CD14-positive monocyte (primary cell): ENCODE data around the gene GPSM1. TPM values are rescaled to one million over a fixed set of nuclear protein-coding genes. Genes with fewer than 3 reads are reported as not detected.

Source experiments
- DNase-seq, 3 donors: peaks; one replicate each; pipeline ENCODE4 v3.0.0-alpha.2; 2011 to 2022
- H2AFZ ChIP-seq: 2 replicates; pipeline ENCODE4 v1.6.0; 2012; ENCODE audit warnings: mild to moderate bottlenecking, low read depth, low read length, inconsistent platforms; ENCODE audit not compliant: insufficient read depth, poor library complexity, severe bottlenecking
- H3K27ac ChIP-seq, 2 donors: 1 replicate in 1 of 2; 2 replicates in 1 of 2; pipeline ENCODE4 v1.5.1; 2012 to 2013; ENCODE audit warnings: low read length in 2 of 2, control low read depth in 1 of 2, inconsistent platforms in 1 of 2, low read depth in 1 of 2, mild to moderate bottlenecking in 1 of 2
- H3K27me3 ChIP-seq, 2 donors: one replicate each; pipeline versions ENCODE4 v1.6.0 to v1.6.1; 2011 to 2013; ENCODE audit warnings: low read length in 2 of 2; ENCODE audit not compliant: control insufficient read depth in 2 of 2, insufficient read depth in 2 of 2
- H3K36me3 ChIP-seq, 2 donors: replicated peaks in 1 of 2; 1 replicate in 1 of 2; 2 replicates in 1 of 2; pipeline versions ENCODE4 v1.5.1 to v1.6.1; 2012 to 2013; ENCODE audit warnings: low read length in 2 of 2, control low read depth in 1 of 2, inconsistent platforms in 1 of 2, mild to moderate bottlenecking in 1 of 2; ENCODE audit not compliant: insufficient read depth in 2 of 2, control insufficient read depth in 1 of 2
- H3K4me1 ChIP-seq, 2 donors: 1 replicate in 1 of 2; 2 replicates in 1 of 2; pipeline versions ENCODE4 v1.5.1 to v1.6.1; 2012 to 2013; ENCODE audit warnings: low read length in 2 of 2, control low read depth in 1 of 2, inconsistent platforms in 1 of 2, mild to moderate bottlenecking in 1 of 2, moderate library complexity in 1 of 2; ENCODE audit not compliant: insufficient read depth in 2 of 2, control insufficient read depth in 1 of 2
- H3K4me2 ChIP-seq: replicated peaks from 2 replicates; pipeline ENCODE3; 2012; ENCODE audit warnings: low read length, moderate library complexity, mild to moderate bottlenecking; ENCODE audit not compliant: poor library complexity, severe bottlenecking; ENCODE audit errors: extremely low read depth
- H3K4me3 ChIP-seq, 3 experiments: fragments of 200-600 bp in 1 of 3; sonication (generic) in 1 of 3; replicated peaks in 1 of 3; 1 replicate in 2 of 3; 2 replicates in 1 of 3; pipeline ENCODE4 v1.5.1; 2011 to 2013; ENCODE audit warnings: low read length in 3 of 3, mild to moderate bottlenecking in 3 of 3, control low read depth in 2 of 3, low read depth in 2 of 3, inconsistent platforms in 1 of 3, moderate library complexity in 1 of 3
- H3K79me2 ChIP-seq: 2 replicates; pipeline ENCODE4 v1.6.0; 2012; ENCODE audit warnings: mild to moderate bottlenecking, control low read depth, inconsistent platforms, low read length, moderate library complexity; ENCODE audit not compliant: insufficient read depth
- H3K9ac ChIP-seq: 2 replicates; pipeline ENCODE4 v1.6.0; 2017; ENCODE audit warnings: low read length, mild to moderate bottlenecking; ENCODE audit not compliant: insufficient read depth, poor library complexity, severe bottlenecking
- H3K9me3 ChIP-seq, 2 donors: replicated peaks in 1 of 2; 1 replicate in 1 of 2; 2 replicates in 1 of 2; pipeline versions ENCODE4 v1.5.1 to v1.6.1; 2012 to 2013; ENCODE audit warnings: low read length in 2 of 2, control low read depth in 1 of 2; ENCODE audit not compliant: control insufficient read depth in 1 of 2, insufficient read depth in 1 of 2
- H4K20me1 ChIP-seq: 2 replicates; pipeline ENCODE4 v1.6.0; 2012; ENCODE audit warnings: mild to moderate bottlenecking, low read length, control low read depth, moderate library complexity; ENCODE audit not compliant: insufficient read depth
- H3K27ac Mint-ChIP-seq, 7 donors: one replicate each; pipeline ENCODE4 v1.8.0; 2020; ENCODE audit warnings: mild to moderate bottlenecking in 7 of 7, mixed read lengths in 7 of 7, moderate library complexity in 6 of 7, inconsistent platforms in 2 of 7
- H3K27me3 Mint-ChIP-seq, 3 donors: one replicate each; pipeline ENCODE4 v1.8.0; 2021 to 2022; ENCODE audit warnings: low read depth in 3 of 3, mild to moderate bottlenecking in 3 of 3, mixed read lengths in 3 of 3, moderate library complexity in 3 of 3, inconsistent platforms in 1 of 3
- H3K36me3 Mint-ChIP-seq, 2 donors: one replicate each; pipeline ENCODE4 v1.8.0; 2020; ENCODE audit warnings: mixed read lengths in 2 of 2, inconsistent platforms in 1 of 2, mild to moderate bottlenecking in 1 of 2
- H3K4me1 Mint-ChIP-seq: one replicate; pipeline ENCODE4 v1.8.0; 2020; ENCODE audit warnings: mild to moderate bottlenecking, mixed read lengths
- H3K4me3 Mint-ChIP-seq, 2 donors: one replicate each; pipeline ENCODE4 v1.8.0; 2020; ENCODE audit warnings: mild to moderate bottlenecking in 2 of 2, mixed read lengths in 2 of 2, moderate library complexity in 1 of 2
- H3K9me3 Mint-ChIP-seq, 7 donors: one replicate each; pipeline ENCODE4 v1.8.0; 2020 to 2022; ENCODE audit warnings: mixed read lengths in 7 of 7, mild to moderate bottlenecking in 6 of 7, moderate library complexity in 6 of 7, inconsistent platforms in 2 of 7
- WGBS: methylation state at CpG from one replicate; pipeline ENCODE4 v1.1.5; 2013; ENCODE audit warnings: missing lambda C conversion rate; ENCODE audit not compliant: insufficient coverage; 5-methylcytosine and 5-hydroxymethylcytosine counted together
- intact Hi-C, 2 donors: fragments of 100-400 bp; cut with micrococcal nuclease; formaldehyde crosslinking; loops; one replicate each; pipeline versions ENCODE4 v1.15.0 to v1.15.1; 2023
- polyA plus RNA-seq, 3 donors: library from polyadenylated mRNA; depleted of rRNA in 1 of 3; unstranded in 2 of 3; stranded (reverse) in 1 of 3; fragments of 300-500 nt in 2 of 3; fragments of >200 nt in 1 of 3; fragmentation: Illumina TruSeq in 2 of 3; gene quantifications; 1 replicate in 2 of 3; 2 replicates in 1 of 3; pipeline ENCODE4 v1.2.3, GENCODE V29; 2012 to 2021
- TF ChIP-seq, protein P1 (sequence below): fragments of 200-600 bp; IDR thresholded peaks from one replicate; pipeline ENCODE4 v1.8.0; 2022; ENCODE audit warnings: antibody characterized with exemption, mild to moderate bottlenecking

GPSM1 gene
- polyA plus RNA-seq, 3 donors: 0.67 to 3.1 (median 0.73) TPM

DNA sequence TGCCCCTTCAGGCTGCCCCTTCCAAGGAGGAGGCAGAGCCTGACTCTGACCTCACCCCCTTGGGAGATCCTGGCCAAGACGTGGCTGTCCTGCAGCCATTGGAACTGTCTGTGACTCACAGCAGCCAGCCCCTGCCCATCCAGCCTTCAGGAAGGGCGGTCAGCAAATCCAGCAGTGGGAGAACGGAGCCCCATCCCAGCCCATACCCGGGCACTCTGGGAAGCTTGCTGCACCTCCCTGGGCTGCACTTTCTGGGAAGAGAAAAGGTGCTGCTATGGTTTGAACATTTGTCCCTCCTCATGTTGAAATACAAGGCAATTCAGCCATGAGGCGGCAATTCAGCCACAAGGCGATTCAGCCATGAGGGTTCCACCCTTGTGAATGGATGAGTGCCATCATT, 47.9 kb upstream of the GPSM1 start:
- H3K36me3 ChIP-seq: no peaks in the 10 kb centered on the region
- H3K4me1 ChIP-seq: no peaks in the 10 kb centered on the region
- peaks cover 7 to 23% (median 15%) of the 10 kb centered on the region in 3 donors for H3K27me3 Mint-ChIP-seq
- H3K4me1 Mint-ChIP-seq: no peaks in the 10 kb centered on the region
- H3K4me3 Mint-ChIP-seq: no peak overlapping the region
- H3K9me3 Mint-ChIP-seq: peaks cover 0 to 2% (median 0%) of the 10 kb centered on the region in 7 donors
- no peak for DNase-seq
- no peak overlapping the region for H3K4me3 ChIP-seq
- no peak overlapping the region for H3K27ac ChIP-seq
- H3K79me2 ChIP-seq: no peaks in the 10 kb centered on the region
- no peak overlapping the region for H3K9ac ChIP-seq
- no peaks in the 10 kb centered on the region for H3K36me3 Mint-ChIP-seq
- WGBS: 94% methylated on average over 4 of the region's 6 CpGs
- no peaks in the 10 kb centered on the region for H3K27me3 ChIP-seq
- no peaks in the 10 kb centered on the region for H3K9me3 ChIP-seq
- no peak overlapping the region for H3K4me2 ChIP-seq
- H2AFZ ChIP-seq: no peak overlapping the region
- no peaks in the 10 kb centered on the region for H4K20me1 ChIP-seq
- TF ChIP-seq, protein P1, sequence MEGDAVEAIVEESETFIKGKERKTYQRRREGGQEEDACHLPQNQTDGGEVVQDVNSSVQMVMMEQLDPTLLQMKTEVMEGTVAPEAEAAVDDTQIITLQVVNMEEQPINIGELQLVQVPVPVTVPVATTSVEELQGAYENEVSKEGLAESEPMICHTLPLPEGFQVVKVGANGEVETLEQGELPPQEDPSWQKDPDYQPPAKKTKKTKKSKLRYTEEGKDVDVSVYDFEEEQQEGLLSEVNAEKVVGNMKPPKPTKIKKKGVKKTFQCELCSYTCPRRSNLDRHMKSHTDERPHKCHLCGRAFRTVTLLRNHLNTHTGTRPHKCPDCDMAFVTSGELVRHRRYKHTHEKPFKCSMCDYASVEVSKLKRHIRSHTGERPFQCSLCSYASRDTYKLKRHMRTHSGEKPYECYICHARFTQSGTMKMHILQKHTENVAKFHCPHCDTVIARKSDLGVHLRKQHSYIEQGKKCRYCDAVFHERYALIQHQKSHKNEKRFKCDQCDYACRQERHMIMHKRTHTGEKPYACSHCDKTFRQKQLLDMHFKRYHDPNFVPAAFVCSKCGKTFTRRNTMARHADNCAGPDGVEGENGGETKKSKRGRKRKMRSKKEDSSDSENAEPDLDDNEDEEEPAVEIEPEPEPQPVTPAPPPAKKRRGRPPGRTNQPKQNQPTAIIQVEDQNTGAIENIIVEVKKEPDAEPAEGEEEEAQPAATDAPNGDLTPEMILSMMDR: no peak
- intact Hi-C loops: no loop called here
- H3K27ac Mint-ChIP-seq: no peak overlapping the region

DNA sequence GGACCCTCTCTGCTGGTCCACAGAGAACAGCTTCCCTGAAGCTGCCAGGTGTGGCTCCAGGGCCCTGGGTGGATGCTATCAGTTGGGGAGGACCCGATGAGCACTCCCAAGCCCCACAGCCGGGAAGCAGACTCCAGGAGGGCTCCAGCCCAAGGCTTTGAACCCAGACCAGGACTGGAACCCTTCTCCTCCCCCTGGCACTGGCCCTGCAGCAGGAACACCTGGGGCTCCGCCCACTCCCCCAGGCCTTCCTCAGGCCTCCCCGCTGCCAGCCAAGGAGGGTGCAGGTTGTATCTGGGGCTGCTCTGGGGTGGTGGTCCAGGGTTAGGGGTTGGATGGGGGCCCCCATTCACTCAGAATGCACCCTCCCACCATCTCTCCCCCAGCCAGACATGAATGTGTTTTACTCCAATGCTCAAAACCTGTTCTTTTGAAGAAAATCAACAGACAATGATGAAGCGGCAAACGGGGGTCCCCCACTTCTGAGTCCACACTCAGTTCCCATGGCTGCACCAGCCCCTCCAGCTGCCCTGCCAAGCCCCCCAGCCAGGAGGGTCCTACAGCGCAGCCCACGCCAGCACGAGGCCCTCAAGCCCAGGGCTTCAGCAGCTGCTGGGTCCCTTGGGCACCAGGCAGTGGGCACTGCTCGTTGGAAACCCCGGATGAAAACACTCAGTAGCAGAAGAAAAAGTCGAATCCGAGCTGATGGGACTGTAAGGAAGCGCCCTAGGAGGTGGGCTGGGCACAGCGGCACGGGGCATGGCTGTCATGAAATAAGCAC, 46.6 kb upstream of the GPSM1 start:
- no peaks in the 10 kb centered on the region for H3K36me3 ChIP-seq
- no peak overlapping the region for H3K4me3 ChIP-seq
- Mint-ChIP-seq H3K4me1 (no peaks in the 10 kb centered on the region), H3K4me3 (no peak overlapping the region), H3K36me3 (no peaks in the 10 kb centered on the region), H3K27ac (no peak overlapping the region), H3K9me3 (peaks cover 0 to 2% (median 0%) of the 10 kb centered on the region in 7 donors), H3K27me3 (peaks cover 8 to 17% (median 15%) of the 10 kb centered on the region in 3 donors)
- TF ChIP-seq, protein P1: no peak
- H3K27me3 ChIP-seq: no peaks in the 10 kb centered on the region
- H3K79me2 ChIP-seq: no peaks in the 10 kb centered on the region
- no peak overlapping the region for H3K4me2 ChIP-seq
- WGBS: 84% methylated on average over 12 of the region's 16 CpGs
- H4K20me1 ChIP-seq: no peaks in the 10 kb centered on the region
- H3K4me1 ChIP-seq: no peaks in the 10 kb centered on the region
- no peaks in the 10 kb centered on the region for H3K9me3 ChIP-seq
- H3K27ac ChIP-seq: no peak overlapping the region
- intact Hi-C loops: loop anchor here in 1 of 2 donors (5.0 to 10.0 kb wide), 2 partner anchors 108 to 676 kb away; no protein-coding TSS in a partner anchor
- no peak for DNase-seq
- H3K9ac ChIP-seq: no peak overlapping the region
- no peak overlapping the region for H2AFZ ChIP-seq
